Lower lobe of right lung (tissue), 2 donors: ENCODE data around the gene RAB8B. TPM values are rescaled to one million over a fixed set of nuclear protein-coding genes. Genes with fewer than 3 reads are reported as not detected.
A peak's percentile ranks its signal among the peaks of the same experiment; 100 is the strongest.

ENCODE experiments used
- ATAC-seq, 2 donors: fragments of 200-7000 bp; cut with Tn5 transposase; one replicate each; pipeline ENCODE4 v1.9.1; 2020 to 2022; ENCODE audit warnings: mild to moderate bottlenecking in 2 of 2, moderate library complexity in 2 of 2
- DNase-seq: peaks from one replicate; pipeline ENCODE4 v3.0.0-alpha.2; 2020
- H3K27ac ChIP-seq: fragments of 200-600 bp; one replicate; pipeline ENCODE4 v1.8.0; 2022
- H3K27me3 ChIP-seq: fragments of 200-600 bp; one replicate; pipeline ENCODE4 v1.8.0; 2022; ENCODE audit warnings: low read depth
- H3K36me3 ChIP-seq: fragments of 200-600 bp; one replicate; pipeline ENCODE4 v1.8.0; 2022; ENCODE audit warnings: mild to moderate bottlenecking
- H3K4me1 ChIP-seq: fragments of 200-600 bp; one replicate; pipeline ENCODE4 v1.8.0; 2022
- H3K4me3 ChIP-seq: fragments of 200-600 bp; one replicate; pipeline ENCODE4 v1.8.0; 2022; ENCODE audit warnings: mild to moderate bottlenecking
- H3K9me3 ChIP-seq: fragments of 200-600 bp; one replicate; pipeline ENCODE4 v1.8.0; 2022
- intact Hi-C: fragments of 100-400 bp; cut with DNase I; formaldehyde crosslinking; loops from one replicate; pipeline ENCODE4 v1.11.0; 2022
- total RNA-seq: library from RNA; stranded (reverse); fragmentation: NEBNext Ultra II Directional; extraction: Animal tissue kit (Norgen Biotek cat#: 25700); gene quantifications from one replicate; pipeline ENCODE4 v1.2.1, GENCODE V29; 2021
- TF ChIP-seq, protein P1 (sequence below): fragments of 200-600 bp; IDR thresholded peaks from one replicate; pipeline ENCODE4 v1.8.0; 2022; ENCODE audit warnings: antibody characterized with exemption, mild to moderate bottlenecking
- donor health status: DM: no; HTN: yes; CAD: no; lungs with severe emphysema.

RAB8B gene
- total RNA-seq, 1 donor from 2014 or later: 72.7 TPM

GRCh38 chr15:63195569-63196015 lies 6.2 kb downstream of the RAB8B start:
- DNase-seq (no peak), ATAC-seq (no peak)
- H3K4me1 ChIP-seq: peaks cover 91% of the 10 kb centered on the region
- peak overlapping the region; percentile 58 for H3K27ac ChIP-seq
- TF ChIP-seq, protein P1, sequence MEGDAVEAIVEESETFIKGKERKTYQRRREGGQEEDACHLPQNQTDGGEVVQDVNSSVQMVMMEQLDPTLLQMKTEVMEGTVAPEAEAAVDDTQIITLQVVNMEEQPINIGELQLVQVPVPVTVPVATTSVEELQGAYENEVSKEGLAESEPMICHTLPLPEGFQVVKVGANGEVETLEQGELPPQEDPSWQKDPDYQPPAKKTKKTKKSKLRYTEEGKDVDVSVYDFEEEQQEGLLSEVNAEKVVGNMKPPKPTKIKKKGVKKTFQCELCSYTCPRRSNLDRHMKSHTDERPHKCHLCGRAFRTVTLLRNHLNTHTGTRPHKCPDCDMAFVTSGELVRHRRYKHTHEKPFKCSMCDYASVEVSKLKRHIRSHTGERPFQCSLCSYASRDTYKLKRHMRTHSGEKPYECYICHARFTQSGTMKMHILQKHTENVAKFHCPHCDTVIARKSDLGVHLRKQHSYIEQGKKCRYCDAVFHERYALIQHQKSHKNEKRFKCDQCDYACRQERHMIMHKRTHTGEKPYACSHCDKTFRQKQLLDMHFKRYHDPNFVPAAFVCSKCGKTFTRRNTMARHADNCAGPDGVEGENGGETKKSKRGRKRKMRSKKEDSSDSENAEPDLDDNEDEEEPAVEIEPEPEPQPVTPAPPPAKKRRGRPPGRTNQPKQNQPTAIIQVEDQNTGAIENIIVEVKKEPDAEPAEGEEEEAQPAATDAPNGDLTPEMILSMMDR: no peak
- H3K27me3 ChIP-seq: no peaks in the 10 kb centered on the region
- H3K9me3 ChIP-seq: no peaks in the 10 kb centered on the region
- intact Hi-C loops: no loop called here
- H3K36me3 ChIP-seq: no peaks in the 10 kb centered on the region
- H3K4me3 ChIP-seq: no peak overlapping the region

DNA sequence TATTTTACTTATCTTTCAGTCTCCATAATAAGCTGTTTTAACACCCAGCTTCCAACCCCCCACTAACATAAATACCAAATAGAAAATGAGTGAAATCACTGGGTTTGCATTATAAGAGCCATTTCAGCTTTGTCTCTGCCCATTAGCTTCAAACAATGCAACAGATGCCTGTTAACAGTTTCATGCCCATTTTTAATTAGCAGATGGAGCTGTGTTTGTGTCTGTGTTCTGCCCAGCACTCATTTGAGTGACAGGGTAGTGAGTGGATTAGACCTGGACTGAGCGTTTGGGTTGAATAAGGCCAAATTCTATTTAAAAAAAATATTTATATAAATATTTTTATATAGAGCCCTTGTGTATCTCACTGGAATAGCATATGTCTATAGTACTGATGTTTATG lies 7.4 kb downstream of the RAB8B start:
- H3K27ac ChIP-seq: peak overlapping the region; percentile 58
- intact Hi-C loops: no loop called here

GRCh38 chr15:63197626-63198025 lies 8.2 kb downstream of the RAB8B start:
- Histone ChIP-seq H3K4me3 (no peak overlapping the region), H3K4me1 (peaks cover 89% of the 10 kb centered on the region), H3K9me3 (no peaks in the 10 kb centered on the region), H3K27me3 (no peaks in the 10 kb centered on the region), H3K27ac (no peak overlapping the region), H3K36me3 (no peaks in the 10 kb centered on the region)
- intact Hi-C loops: no loop called here
- ATAC-seq (no peak), DNase-seq (no peak)
- TF ChIP-seq, protein P1: no peak

More for the DNA sequence above, 7.4 kb downstream of the RAB8B start:
- no peak for DNase-seq
- Histone ChIP-seq H3K9me3 (no peaks in the 10 kb centered on the region), H3K27me3 (no peaks in the 10 kb centered on the region), H3K4me3 (no peak overlapping the region), H3K36me3 (no peaks in the 10 kb centered on the region), H3K4me1 (peaks cover 89% of the 10 kb centered on the region)
- TF ChIP-seq, protein P1: no peak
- ATAC-seq: no peak

GRCh38 chr15:63198371-63199250 lies 9.2 kb downstream of the RAB8B start:
- no peaks in the 10 kb centered on the region for H3K36me3 ChIP-seq
- H3K4me1 ChIP-seq: peaks cover 89% of the 10 kb centered on the region
- no peaks in the 10 kb centered on the region for H3K27me3 ChIP-seq
- intact Hi-C loops: no loop called here
- TF ChIP-seq, protein P1: no peak
- H3K4me3 ChIP-seq: no peak overlapping the region
- no peak overlapping the region for H3K27ac ChIP-seq
- no peak for ATAC-seq
- no peak for DNase-seq
- H3K9me3 ChIP-seq: no peaks in the 10 kb centered on the region

GRCh38 chr15:63200464-63201249 lies 11.3 kb downstream of the RAB8B start:
- intact Hi-C loops: no loop called here
- H3K36me3 ChIP-seq: no peaks in the 10 kb centered on the region
- no peak for DNase-seq
- ATAC-seq: no peak
- H3K9me3 ChIP-seq: no peaks in the 10 kb centered on the region
- H3K27me3 ChIP-seq: no peaks in the 10 kb centered on the region
- TF ChIP-seq, protein P1: no peak
- H3K4me1 ChIP-seq: peaks cover 77% of the 10 kb centered on the region
- no peak overlapping the region for H3K27ac ChIP-seq
- no peak overlapping the region for H3K4me3 ChIP-seq
